HG03439 (cell line): ENCODE results near the gene WDR7.

Experiments
- ATAC-seq: cut with Tn5 transposase; IDR thresholded peaks from one replicate; pipeline ENCODE4 v1.9.1; 2021; ENCODE audit warnings: mild to moderate bottlenecking, moderate library complexity; ENCODE audit not compliant: unreplicated experiment

Gene WDR7

GRCh38 chr18:56795381-56795780 is 144.2 kb downstream of the WDR7 start:
- no peak for ATAC-seq

GRCh38 chr18:56799756-56800155 is 148.6 kb downstream of the WDR7 start:
- ATAC-seq = no peak

GRCh38 chr18:56803051-56803450 is 151.9 kb downstream of the WDR7 start:
- ATAC-seq = no peak

- ATAC-seq = peak; percentile 71
Measured at GRCh38 chr18:56804395-56804794, 153.2 kb downstream of the WDR7 start.

- no peak for ATAC-seq
Measured at GRCh38 chr18:56807901-56808300, 156.7 kb downstream of the WDR7 start.

GRCh38 chr18:56812674-56813073 is 161.5 kb downstream of the WDR7 start:
- ATAC-seq = no peak

- no peak for ATAC-seq
Measured at GRCh38 chr18:56815926-56816325, 164.8 kb downstream of the WDR7 start.

GRCh38 chr18:56823986-56824565 is 172.9 kb downstream of the WDR7 start:
- ATAC-seq = no peak

GRCh38 chr18:56825321-56825720 is 174.2 kb downstream of the WDR7 start:
- no peak for ATAC-seq

- ATAC-seq = no peak
Measured at GRCh38 chr18:56825878-56826277, 174.7 kb downstream of the WDR7 start.

- ATAC-seq = no peak
Measured at GRCh38 chr18:56831988-56832387, 180.8 kb downstream of the WDR7 start.

GRCh38 chr18:56835331-56835730 is 184.2 kb downstream of the WDR7 start:
- ATAC-seq = no peak

- no peak for ATAC-seq
Measured at GRCh38 chr18:56836173-56836572, 185.0 kb downstream of the WDR7 start.

- no peak for ATAC-seq
Measured at GRCh38 chr18:56841836-56842235, 190.7 kb downstream of the WDR7 start.

- ATAC-seq = no peak
Measured at GRCh38 chr18:56843241-56843640, 192.1 kb downstream of the WDR7 start.

- no peak for ATAC-seq
Measured at GRCh38 chr18:56844556-56844955, 193.4 kb downstream of the WDR7 start.

- no peak for ATAC-seq
Measured at GRCh38 chr18:56851774-56852173, 200.6 kb downstream of the WDR7 start.

- ATAC-seq = no peak
Measured at GRCh38 chr18:56853961-56854360, 202.8 kb downstream of the WDR7 start.

- no peak for ATAC-seq
Measured at GRCh38 chr18:56861244-56861643, 210.1 kb downstream of the WDR7 start.

GRCh38 chr18:56869189-56869777 is 218.1 kb downstream of the WDR7 start:
- peak; percentile 67 for ATAC-seq

GRCh38 chr18:56870982-56871381 is 219.8 kb downstream of the WDR7 start:
- ATAC-seq = no peak

GRCh38 chr18:56872140-56872539 is 221.0 kb downstream of the WDR7 start:
- no peak for ATAC-seq
